B cell (primary cell): ENCODE measurements around the gene NAV1. TPM values are rescaled to one million over a fixed set of nuclear protein-coding genes. Genes with fewer than 3 reads are reported as not detected.

Experiments
- ATAC-seq: fragments of 200-7000 bp; cut with Tn5 transposase; one replicate; pipeline ENCODE4 v1.10.0; 2021; ENCODE audit warnings: low read depth, mild to moderate bottlenecking, moderate number of reproducible peaks, moderate library complexity
- CTCF ChIA-PET: fragments of 350-600 bp; sonication (Branson Sonifier 250); formaldehyde crosslinking; loops from one replicate; lab custom pipeline; 2021; ENCODE audit warnings: antibody characterized with exemption, inconsistent platforms; lab: Charles Lee
- POLR2A ChIA-PET: fragments of 350-600 bp; sonication (Branson Sonifier 250); formaldehyde crosslinking; loops from one replicate; lab custom pipeline; 2021; ENCODE audit warnings: antibody characterized with exemption; lab: Charles Lee
- DNase-seq: peaks from one replicate; pipeline ENCODE4 v3.0.0; 2013
- H2AFZ ChIP-seq: 2 replicates; pipeline ENCODE4 v1.6.1; 2012; ENCODE audit warnings: mild to moderate bottlenecking, low read depth, low read length; ENCODE audit not compliant: insufficient read depth, poor library complexity, severe bottlenecking
- H3K27ac ChIP-seq, 2 donors: 1 replicate in 1 of 2; 2 replicates in 1 of 2; pipeline ENCODE4 v1.5.1; 2012 to 2013; ENCODE audit warnings: low read length in 2 of 2, mild to moderate bottlenecking in 2 of 2, moderate library complexity in 1 of 2
- H3K27me3 ChIP-seq, 4 experiments: fragments of 200-600 bp in 1 of 4; sonication (generic) in 1 of 4; replicated peaks in 1 of 4; 1 replicate in 2 of 4; 2 replicates in 2 of 4; pipeline versions ENCODE4 v1.6.1 to v1.7.0; 2013 to 2016; ENCODE audit warnings: low read length in 3 of 4, mild to moderate bottlenecking in 2 of 4, mixed read lengths in 1 of 4, moderate library complexity in 1 of 4; ENCODE audit not compliant: insufficient read depth in 4 of 4, control insufficient read depth in 3 of 4; ENCODE audit errors: control extremely low read depth in 1 of 4
- H3K36me3 ChIP-seq, 2 experiments: replicated peaks in 1 of 2; 1 replicate in 1 of 2; 2 replicates in 1 of 2; pipeline versions ENCODE4 v1.6.1 to v1.7.1; 2013; ENCODE audit warnings: low read length in 1 of 2; ENCODE audit not compliant: insufficient read depth in 2 of 2, control insufficient read depth in 1 of 2; ENCODE audit errors: control extremely low read depth in 1 of 2, extremely low read depth in 1 of 2
- H3K4me1 ChIP-seq, 2 donors: fragments of 200-600 bp in 1 of 2; sonication (generic) in 1 of 2; 1 replicate in 1 of 2; 2 replicates in 1 of 2; pipeline versions ENCODE4 v1.5.1 to v1.6.1; 2013 to 2017; ENCODE audit warnings: low read length in 2 of 2; ENCODE audit not compliant: control insufficient read depth in 2 of 2, insufficient read depth in 2 of 2
- H3K4me2 ChIP-seq: replicated peaks from 2 replicates; pipeline ENCODE3; 2012; ENCODE audit warnings: mild to moderate bottlenecking, low read depth, low read length; ENCODE audit not compliant: poor library complexity, severe bottlenecking
- H3K4me3 ChIP-seq, 5 experiments: fragments of 200-600 bp in 1 of 5; sonication (generic) in 1 of 5; 1 replicate in 3 of 5; 2 replicates in 2 of 5; pipeline versions ENCODE4 v1.5.1 to v1.7.0; 2011 to 2016; ENCODE audit warnings: low read length in 4 of 5, mild to moderate bottlenecking in 4 of 5, low read depth in 2 of 5, control low read depth in 1 of 5, moderate library complexity in 1 of 5; ENCODE audit not compliant: insufficient read depth in 1 of 5; ENCODE audit errors: control extremely low read depth in 1 of 5, extremely low read depth in 1 of 5
- H3K79me2 ChIP-seq: fragments of 200-600 bp; sonication (generic); one replicate; pipeline ENCODE4 v1.6.0; 2016; ENCODE audit warnings: low read length; ENCODE audit not compliant: control insufficient read depth, insufficient read depth
- H3K9ac ChIP-seq: fragments of 200-600 bp; sonication (generic); 2 replicates; pipeline ENCODE4 v1.6.1; 2017; ENCODE audit warnings: mild to moderate bottlenecking, low read length, moderate library complexity
- H3K9me3 ChIP-seq, 3 donors: one replicate each; pipeline versions ENCODE4 v1.6.1 to v1.7.1; 2013; ENCODE audit warnings: low read length in 2 of 3; ENCODE audit not compliant: control insufficient read depth in 2 of 3, insufficient read depth in 1 of 3; ENCODE audit errors: control extremely low read depth in 1 of 3
- H4K20me1 ChIP-seq: 2 replicates; pipeline ENCODE4 v1.6.0; 2012; ENCODE audit warnings: mild to moderate bottlenecking, low read length; ENCODE audit not compliant: insufficient read depth, control insufficient read depth, poor library complexity, severe bottlenecking
- H3K27ac Mint-ChIP-seq: one replicate; pipeline ENCODE4 v1.8.0; 2021; ENCODE audit warnings: mixed read lengths
- H3K27me3 Mint-ChIP-seq: one replicate; pipeline ENCODE4 v1.8.0; 2021; ENCODE audit warnings: mixed read lengths
- H3K4me1 Mint-ChIP-seq: one replicate; pipeline ENCODE4 v1.8.0; 2021; ENCODE audit warnings: mixed read lengths
- H3K4me3 Mint-ChIP-seq: one replicate; pipeline ENCODE4 v1.8.0; 2021; ENCODE audit warnings: mixed read lengths
- H3K9me3 Mint-ChIP-seq: one replicate; pipeline ENCODE4 v1.8.0; 2022; ENCODE audit warnings: mixed read lengths; ENCODE audit not compliant: insufficient read depth
- CTCF ChIP-seq: fragments of 200-600 bp; IDR thresholded peaks from one replicate; pipeline ENCODE4 v1.8.0; 2022; ENCODE audit warnings: antibody characterized with exemption, mild to moderate bottlenecking
- EZH2 ChIP-seq: IDR thresholded peaks from 2 replicates; pipeline ENCODE4 v1.6.1; 2012; ENCODE audit warnings: borderline replicate concordance, low read depth, mild to moderate bottlenecking, moderate library complexity, low read length; ENCODE audit not compliant: insufficient read depth, poor library complexity, severe bottlenecking
- WGBS: methylation state at CpG from one replicate; pipeline ENCODE4 v1.1.5; 2013; ENCODE audit warnings: missing lambda C conversion rate; ENCODE audit not compliant: insufficient coverage; 5-methylcytosine and 5-hydroxymethylcytosine counted together
- intact Hi-C: fragments of 100-400 bp; cut with micrococcal nuclease; formaldehyde crosslinking; loops from one replicate; pipeline ENCODE4 v1.10.0; 2022
- polyA plus RNA-seq: library from polyadenylated mRNA; depleted of rRNA; stranded (reverse); fragments of >200 nt; gene quantifications from 2 replicates; pipeline ENCODE4 v1.2.3, GENCODE V29; 2012
- total RNA-seq, 2 donors: library from RNA; stranded (reverse); fragments of 120-200 nt in 1 of 2; gene quantifications; 1 replicate in 1 of 2; 2 replicates in 1 of 2; pipeline versions ENCODE4 v1.2.3 to v1.2.4, GENCODE V29; 2013 to 2022

Gene NAV1
- total and polyA plus RNA-seq, 2 donors (not counting 1 experiment from before 2014, with no cell fraction given), result 1.5 to 4.3 TPM

GRCh38 chr1:201531551-201532425 lies 7.1 kb upstream of the NAV1 start:
- DNase-seq, result no peak
- H3K27me3 ChIP-seq, result peaks cover 0 to 12% (median 5%) of the 10 kb centered on the region in 4 experiments
- H3K4me1 Mint-ChIP-seq, result peaks cover 1% of the 10 kb centered on the region
- H3K9me3 Mint-ChIP-seq, result no peaks in the 10 kb centered on the region
- H2AFZ ChIP-seq, result no peak overlapping the region
- H3K9me3 ChIP-seq, result peaks cover 0 to 3% (median 0%) of the 10 kb centered on the region in 3 donors
- TF ChIP-seq CTCF (no peak), EZH2 (no peak)
- H3K27ac Mint-ChIP-seq, result no peak overlapping the region
- no peaks in the 10 kb centered on the region for H3K4me1 ChIP-seq
- H3K4me3 ChIP-seq, result no peak overlapping the region
- no peaks in the 10 kb centered on the region for H3K79me2 ChIP-seq
- 33% methylated on average over 8 of the region's 9 CpGs for WGBS
- H3K9ac ChIP-seq, result no peak overlapping the region
- H3K27ac ChIP-seq, result no peak overlapping the region
- H4K20me1 ChIP-seq, result no peaks in the 10 kb centered on the region
- CTCF ChIA-PET, result interaction anchor here (1.5 to 2.0 kb wide), 3 partner anchors 19 to 173 kb away, joined by 6 to 7 read pairs (median 6); no protein-coding TSS in a partner anchor
- POLR2A ChIA-PET, result no interaction called here
- intact Hi-C loops, result no loop called here
- H3K27me3 Mint-ChIP-seq, result peaks cover 7% of the 10 kb centered on the region
- no peak for ATAC-seq
- no peak overlapping the region for H3K4me3 Mint-ChIP-seq
- H3K36me3 ChIP-seq, result no peaks in the 10 kb centered on the region
- no peak overlapping the region for H3K4me2 ChIP-seq

DNA sequence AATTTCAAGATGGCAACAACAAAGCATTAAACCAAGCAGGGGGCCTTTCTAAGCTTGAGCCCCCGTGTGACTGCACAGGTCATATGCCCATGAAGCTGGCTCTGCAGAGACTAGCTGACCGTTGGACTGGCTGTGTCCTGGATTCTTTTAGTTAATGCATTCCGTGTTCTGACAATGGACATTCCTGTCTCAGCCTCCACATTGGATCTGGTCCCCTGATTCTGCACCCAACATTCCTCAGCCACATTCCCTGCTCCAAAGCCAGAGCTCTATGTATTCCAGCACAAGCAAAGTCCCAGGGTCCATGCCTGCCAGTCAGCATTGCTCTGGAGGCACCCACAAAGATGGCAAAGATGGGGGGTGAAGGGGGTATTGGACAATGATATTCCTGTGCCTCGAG lies 5.1 kb upstream of the NAV1 start:
- Histone ChIP-seq H3K36me3 (no peaks in the 10 kb centered on the region), H3K4me3 (no peak overlapping the region), H3K4me1 (peaks cover 9 to 16% of the 10 kb centered on the region in 2 donors), H3K4me2 (no peak overlapping the region), H3K27me3 (peaks cover 0 to 30% (median 23%) of the 10 kb centered on the region in 4 experiments), H3K79me2 (no peaks in the 10 kb centered on the region), H3K9me3 (peaks cover 0 to 10% (median 0%) of the 10 kb centered on the region in 3 donors), H4K20me1 (no peaks in the 10 kb centered on the region), H3K9ac (no peak overlapping the region), H2AFZ (no peak overlapping the region), H3K27ac (no peak overlapping the region)
- H3K27ac Mint-ChIP-seq, result no peak overlapping the region
- ChIA-PET CTCF (interaction anchor here (2.7 kb wide), 1 partner anchor 21 kb away, joined by 14 read pairs; no protein-coding TSS in a partner anchor), POLR2A (no interaction called here)
- DNase-seq (no peak), ATAC-seq (no peak)
- intact Hi-C loops, result no loop called here
- no peak overlapping the region for H3K4me3 Mint-ChIP-seq
- TF ChIP-seq CTCF (no peak), EZH2 (no peak)
- peaks cover 9% of the 10 kb centered on the region for H3K4me1 Mint-ChIP-seq
- H3K27me3 Mint-ChIP-seq, result peaks cover 25% of the 10 kb centered on the region
- WGBS, result 100% methylated on average over 3 of the region's 4 CpGs
- H3K9me3 Mint-ChIP-seq, result no peaks in the 10 kb centered on the region
